HCT116 (cell line): Measurements from ENCODE around the gene MTHFD2. TPM values are rescaled to one million over a fixed set of nuclear protein-coding genes. Genes with fewer than 3 reads are reported as not detected.

Source experiments
- ATAC-seq: fragments of 200-7000 bp; cut with Tn5 transposase; 2 replicates; pipeline ENCODE4 v1.9.1; 2020; ENCODE audit warnings: mild to moderate bottlenecking, moderate library complexity
- BruUV-seq: library from RNA; stranded (reverse); fragments of 400-500 nt; replicated peaks from 2 replicates; lab custom pipeline; 2021; lab: Mats Ljungman, UMichigan
- CTCF ChIA-PET: fragments of 300-600 bp; sonication (Branson Sonifier 250); formaldehyde crosslinking; loops from one replicate; lab custom pipeline; 2021; ENCODE audit warnings: antibody characterized with exemption; lab: Charles Lee
- POLR2A ChIA-PET: fragments of 300-600, 350-600 bp; sonication (Branson Sonifier 250); formaldehyde crosslinking; loops from one replicate; lab custom pipeline; 2021; ENCODE audit warnings: antibody characterized with exemption; lab: Charles Lee
- RAD21 ChIA-PET, 2 experiments: fragments of 300-600 bp; sonication (Branson Sonifier 250); formaldehyde crosslinking; loops; one replicate each; lab custom pipeline; 2023; ENCODE audit warnings: low total read pairs in 2 of 2; ENCODE audit not compliant: uncharacterized antibody in 2 of 2, unreplicated experiment in 2 of 2, low non-redundant PET in 1 of 2; lab: Charles Lee
- DNase-seq: peaks from one replicate; pipeline ENCODE4 v3.0.0-alpha.2; 2010; ENCODE audit warnings: low read depth, low spot score
- H2AFZ ChIP-seq: fragments of 200-600 bp; shearing (Covaris generic), sonication (generic); 2 replicates; pipeline ENCODE4 v1.6.1; 2017; ENCODE audit warnings: low read depth, mixed run types, mixed read lengths, antibody characterized with exemption, low read length; ENCODE audit not compliant: poor library complexity, severe bottlenecking
- H3K27ac ChIP-seq: 2 replicates; pipeline ENCODE4 v1.5.1; 2012; ENCODE audit warnings: low read depth, low read length
- H3K27me3 ChIP-seq: fragments of 200-600 bp; sonication (generic); 2 replicates; pipeline ENCODE4 v1.6.1; 2016; ENCODE audit warnings: mixed run types, low read length, mixed read lengths; ENCODE audit not compliant: insufficient read depth
- H3K36me3 ChIP-seq, 2 experiments: fragments of 200-500 bp in 1 of 2; fragments of 200-600 bp in 1 of 2; sonication (Bioruptor generic) in 1 of 2; sonication (generic) in 1 of 2; 2 replicates each; pipeline versions ENCODE4 v1.5.1 to v1.6.1; 2014 to 2016; ENCODE audit warnings: low read length in 2 of 2, inconsistent platforms in 1 of 2, mixed read lengths in 1 of 2, mixed run types in 1 of 2; ENCODE audit not compliant: insufficient read depth in 2 of 2, control insufficient read depth in 1 of 2
- H3K4me1 ChIP-seq, 2 experiments: fragments of 200-600 bp in 1 of 2; sonication (generic) in 1 of 2; 2 replicates each; pipeline versions ENCODE4 v1.5.1 to v1.6.1; 2012 to 2017; ENCODE audit warnings: low read length in 2 of 2, inconsistent platforms in 1 of 2, mild to moderate bottlenecking in 1 of 2, mixed read lengths in 1 of 2, mixed run types in 1 of 2, moderate library complexity in 1 of 2; ENCODE audit not compliant: insufficient read depth in 2 of 2, control insufficient read depth in 1 of 2
- H3K4me2 ChIP-seq: fragments of 200-600 bp; sonication (generic); 2 replicates; pipeline ENCODE4 v1.6.1; 2017; ENCODE audit warnings: mixed run types, low read length, mixed read lengths
- H3K4me3 ChIP-seq, 2 experiments: fragments of 200-600 bp in 1 of 2; sonication (generic) in 1 of 2; replicated peaks in 1 of 2; 2 replicates each; pipeline ENCODE4 v1.5.1; 2011 to 2016; ENCODE audit warnings: low read length in 2 of 2, control low read depth in 1 of 2, low read depth in 1 of 2, mild to moderate bottlenecking in 1 of 2, mixed read lengths in 1 of 2, mixed run types in 1 of 2
- H3K79me2 ChIP-seq: fragments of 200-600 bp; sonication (generic); 2 replicates; pipeline ENCODE4 v1.6.1; 2017; ENCODE audit warnings: mild to moderate bottlenecking, mixed run types, low read length, moderate library complexity, mixed read lengths; ENCODE audit not compliant: insufficient read depth
- H3K9ac ChIP-seq: fragments of 200-600 bp; sonication (generic); 2 replicates; pipeline ENCODE4 v1.6.1; 2016; ENCODE audit warnings: low read length, mixed read lengths
- H3K9me2 ChIP-seq: fragments of 200-600 bp; sonication (generic), shearing (Covaris generic); 2 replicates; pipeline ENCODE4 v1.6.1; 2017; ENCODE audit warnings: mixed run types, mild to moderate bottlenecking, moderate library complexity; ENCODE audit not compliant: insufficient read depth
- H3K9me3 ChIP-seq, 2 experiments: fragments of 200-500 bp in 1 of 2; fragments of 200-600 bp in 1 of 2; sonication (Bioruptor generic) in 1 of 2; sonication (generic) in 1 of 2; 2 replicates each; pipeline ENCODE4 v1.6.1; 2014 to 2017; ENCODE audit warnings: low read length in 2 of 2, mixed read lengths in 2 of 2, inconsistent platforms in 1 of 2, low read depth in 1 of 2, mild to moderate bottlenecking in 1 of 2, mixed run types in 1 of 2, moderate library complexity in 1 of 2; ENCODE audit not compliant: control insufficient read depth in 1 of 2, insufficient read depth in 1 of 2
- H4K20me1 ChIP-seq: fragments of 200-600 bp; sonication (generic), shearing (Covaris generic); 2 replicates; pipeline ENCODE4 v1.6.1; 2017; ENCODE audit warnings: mixed run types, mild to moderate bottlenecking, moderate library complexity; ENCODE audit not compliant: insufficient read depth
- CBX3 ChIP-seq: IDR thresholded peaks from 2 replicates; pipeline ENCODE4 v1.6.1; 2012; ENCODE audit warnings: low read depth
- ELF1 ChIP-seq: IDR thresholded peaks from 2 replicates; pipeline ENCODE4 v1.6.1; 2012; ENCODE audit warnings: low read depth, borderline replicate concordance
- EZH2phosphoT487 ChIP-seq: fragments of 200-600 bp; IDR thresholded peaks from 2 replicates; pipeline ENCODE4 v1.6.1; 2018; ENCODE audit warnings: antibody characterized with exemption, borderline replicate concordance
- FOSL1 ChIP-seq: IDR thresholded peaks from 2 replicates; pipeline ENCODE4 v1.6.1; 2012; ENCODE audit warnings: low read depth
- RAD21 ChIP-seq: IDR thresholded peaks from 2 replicates; pipeline ENCODE4 v1.6.1; 2012; ENCODE audit warnings: low read depth, mild to moderate bottlenecking
- TCF7L2 ChIP-seq: IDR thresholded peaks from 2 replicates; pipeline ENCODE4 v1.7.0; 2011; ENCODE audit warnings: borderline replicate concordance, inconsistent platforms; ENCODE audit not compliant: insufficient read depth, insufficient read length; ENCODE audit errors: extremely low read depth
- ZFX ChIP-seq: fragments of 450-650 bp; IDR thresholded peaks from 2 replicates; pipeline ENCODE4 v1.6.1; 2017
- intact Hi-C: fragments of 100-400 bp; cut with micrococcal nuclease; formaldehyde crosslinking; loops from 2 replicates; pipeline ENCODE4 v1.10.0; 2022
- total RNA-seq: library from RNA; stranded (reverse); gene quantifications from one replicate; pipeline ENCODE4 v1.2.1, GENCODE V29; 2021; ENCODE audit not compliant: unreplicated experiment
- TF ChIP-seq, protein P1 (sequence below), 3 experiments: fragments of 200-600 bp in 1 of 3; sonication (generic) in 1 of 3; IDR thresholded peaks in 2 of 3; conservative IDR thresholded peaks in 1 of 3; 2 replicates each; pipeline ENCODE4 v1.5.1; 2012 to 2017; ENCODE audit warnings: low read depth in 2 of 3, low read length in 2 of 3, antibody characterized with exemption in 1 of 3, borderline replicate concordance in 1 of 3, control low read depth in 1 of 3, mild to moderate bottlenecking in 1 of 3, mixed read lengths in 1 of 3, mixed run types in 1 of 3, moderate library complexity in 1 of 3; ENCODE audit not compliant: insufficient read depth in 1 of 3
- TF ChIP-seq, protein P2 (sequence below): IDR thresholded peaks from 2 replicates; pipeline ENCODE4 v1.6.1; 2011; ENCODE audit warnings: mild to moderate bottlenecking, low read length, moderate library complexity; ENCODE audit not compliant: insufficient replicate concordance; ENCODE audit errors: extremely low read depth
- TF ChIP-seq, protein P3 (sequence below): IDR thresholded peaks from 2 replicates; pipeline ENCODE4 v1.6.1; 2012; ENCODE audit warnings: low read depth

The MTHFD2 gene
- total RNA-seq, 1 experiment from 2014 or later: 445 TPM

DNA sequence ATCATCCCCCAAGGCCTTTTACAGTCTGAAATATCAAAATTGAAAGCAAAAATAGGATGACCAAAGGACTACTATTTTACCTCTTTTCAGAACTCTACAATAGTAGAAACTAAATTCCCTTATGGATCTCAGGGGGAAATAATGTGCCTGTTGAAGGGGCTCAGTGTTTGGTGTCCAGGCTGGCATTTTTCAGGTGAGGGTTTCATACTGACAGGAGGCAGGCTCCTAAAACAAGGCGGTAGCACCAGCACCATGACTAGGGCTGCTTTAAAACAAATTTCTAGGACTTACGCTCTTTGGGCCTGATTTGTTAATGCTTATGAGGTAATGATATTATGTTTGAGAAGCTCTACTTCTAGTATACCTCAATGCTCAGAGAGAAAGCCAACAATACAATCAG is 45.5 kb upstream of the MTHFD2 start:
- no peaks in the 10 kb centered on the region for H3K79me2 ChIP-seq
- no peaks in the 10 kb centered on the region for H3K9me3 ChIP-seq
- RAD21 ChIA-PET: no interaction called here
- H4K20me1 ChIP-seq: no peaks in the 10 kb centered on the region
- intact Hi-C loops: loop anchor here (5.0 kb wide), 2 partner anchors 466 to 521 kb away; no protein-coding TSS in a partner anchor
- peaks cover 20 to 46% of the 10 kb centered on the region in 2 experiments for H3K36me3 ChIP-seq
- H2AFZ ChIP-seq: no peak overlapping the region
- peaks cover 3 to 5% of the 10 kb centered on the region in 2 experiments; a peak in 2 of 4 replicates for H3K4me1 ChIP-seq
- ATAC-seq (no peak), DNase-seq (no peak)
- POLR2A ChIA-PET: no interaction called here
- no peak overlapping the region for H3K4me3 ChIP-seq
- CTCF ChIA-PET: interaction anchor here (1.9 kb wide), 1 partner anchor 324 kb away, joined by 14 read pairs; the partner anchor contains the start of gene STAMBP
- BruUV-seq: TSS peak; percentile 11
- no peak overlapping the region for H3K4me2 ChIP-seq
- H3K9ac ChIP-seq: no peak overlapping the region
- H3K27ac ChIP-seq: no peak overlapping the region
- no peaks in the 10 kb centered on the region for H3K9me2 ChIP-seq
- H3K27me3 ChIP-seq: no peaks in the 10 kb centered on the region
- TF ChIP-seq, protein P1, sequence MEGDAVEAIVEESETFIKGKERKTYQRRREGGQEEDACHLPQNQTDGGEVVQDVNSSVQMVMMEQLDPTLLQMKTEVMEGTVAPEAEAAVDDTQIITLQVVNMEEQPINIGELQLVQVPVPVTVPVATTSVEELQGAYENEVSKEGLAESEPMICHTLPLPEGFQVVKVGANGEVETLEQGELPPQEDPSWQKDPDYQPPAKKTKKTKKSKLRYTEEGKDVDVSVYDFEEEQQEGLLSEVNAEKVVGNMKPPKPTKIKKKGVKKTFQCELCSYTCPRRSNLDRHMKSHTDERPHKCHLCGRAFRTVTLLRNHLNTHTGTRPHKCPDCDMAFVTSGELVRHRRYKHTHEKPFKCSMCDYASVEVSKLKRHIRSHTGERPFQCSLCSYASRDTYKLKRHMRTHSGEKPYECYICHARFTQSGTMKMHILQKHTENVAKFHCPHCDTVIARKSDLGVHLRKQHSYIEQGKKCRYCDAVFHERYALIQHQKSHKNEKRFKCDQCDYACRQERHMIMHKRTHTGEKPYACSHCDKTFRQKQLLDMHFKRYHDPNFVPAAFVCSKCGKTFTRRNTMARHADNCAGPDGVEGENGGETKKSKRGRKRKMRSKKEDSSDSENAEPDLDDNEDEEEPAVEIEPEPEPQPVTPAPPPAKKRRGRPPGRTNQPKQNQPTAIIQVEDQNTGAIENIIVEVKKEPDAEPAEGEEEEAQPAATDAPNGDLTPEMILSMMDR (IDR thresholded peaks at IDR 0.05 in 2 of 3, conservative IDR thresholded peaks at IDR 0.05 in 1 of 3; ENCODE audit: borderline replicate concordance in 1 of 3, insufficient read depth in 1 of 3, low read depth in 2 of 3, low read length in 2 of 3): no peak
- no peak for TF ChIP-seq TCF7L2
- TF ChIP-seq ELF1: no peak
- TF ChIP-seq ZFX: no peak
- no peak for TF ChIP-seq EZH2phosphoT487

DNA sequence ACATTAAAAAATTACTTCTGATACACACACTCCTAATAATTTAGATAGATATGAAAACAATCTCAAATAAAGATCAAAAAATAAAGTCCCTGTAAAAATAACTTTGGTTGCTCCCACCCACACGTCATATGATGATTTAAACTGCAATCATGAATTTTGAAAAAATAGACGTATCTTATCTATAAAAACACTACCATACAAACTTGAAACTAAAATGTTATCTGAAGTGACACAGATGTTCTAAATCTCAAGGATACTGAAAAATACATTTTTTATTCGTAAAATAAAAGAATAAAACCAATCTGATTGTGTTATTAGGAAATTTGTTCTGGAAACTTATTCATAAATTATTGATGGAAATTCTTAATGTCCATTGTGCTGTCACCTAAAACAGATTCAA is 42.6 kb upstream of the MTHFD2 start:
- intact Hi-C loops: no loop called here
- no TSS peak for BruUV-seq
- Histone ChIP-seq H3K27ac (no peak overlapping the region), H2AFZ (no peak overlapping the region), H3K36me3 (peaks cover 35 to 59% of the 10 kb centered on the region in 2 experiments), H3K4me1 (no peaks in the 10 kb centered on the region), H3K4me2 (no peak overlapping the region), H3K27me3 (no peaks in the 10 kb centered on the region), H3K9me3 (no peaks in the 10 kb centered on the region), H3K79me2 (peaks cover 11% of the 10 kb centered on the region; the same call in 1 of the 2 replicates), H4K20me1 (no peaks in the 10 kb centered on the region), H3K9me2 (no peaks in the 10 kb centered on the region), H3K9ac (no peak overlapping the region), H3K4me3 (no peak overlapping the region)
- ChIA-PET POLR2A (no interaction called here), RAD21 (no interaction called here), CTCF (interaction anchor here (2.9 kb wide), 1 partner anchor 329 kb away, joined by 8 read pairs; no protein-coding TSS in a partner anchor)
- no peak for ATAC-seq
- DNase-seq: no peak
- no peak for TF ChIP-seq RAD21
- TF ChIP-seq, protein P2, sequence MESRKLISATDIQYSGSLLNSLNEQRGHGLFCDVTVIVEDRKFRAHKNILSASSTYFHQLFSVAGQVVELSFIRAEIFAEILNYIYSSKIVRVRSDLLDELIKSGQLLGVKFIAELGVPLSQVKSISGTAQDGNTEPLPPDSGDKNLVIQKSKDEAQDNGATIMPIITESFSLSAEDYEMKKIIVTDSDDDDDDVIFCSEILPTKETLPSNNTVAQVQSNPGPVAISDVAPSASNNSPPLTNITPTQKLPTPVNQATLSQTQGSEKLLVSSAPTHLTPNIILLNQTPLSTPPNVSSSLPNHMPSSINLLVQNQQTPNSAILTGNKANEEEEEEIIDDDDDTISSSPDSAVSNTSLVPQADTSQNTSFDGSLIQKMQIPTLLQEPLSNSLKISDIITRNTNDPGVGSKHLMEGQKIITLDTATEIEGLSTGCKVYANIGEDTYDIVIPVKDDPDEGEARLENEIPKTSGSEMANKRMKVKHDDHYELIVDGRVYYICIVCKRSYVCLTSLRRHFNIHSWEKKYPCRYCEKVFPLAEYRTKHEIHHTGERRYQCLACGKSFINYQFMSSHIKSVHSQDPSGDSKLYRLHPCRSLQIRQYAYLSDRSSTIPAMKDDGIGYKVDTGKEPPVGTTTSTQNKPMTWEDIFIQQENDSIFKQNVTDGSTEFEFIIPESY: no peak
- TF ChIP-seq EZH2phosphoT487: no peak
- TF ChIP-seq FOSL1: no peak
- TF ChIP-seq, protein P3, sequence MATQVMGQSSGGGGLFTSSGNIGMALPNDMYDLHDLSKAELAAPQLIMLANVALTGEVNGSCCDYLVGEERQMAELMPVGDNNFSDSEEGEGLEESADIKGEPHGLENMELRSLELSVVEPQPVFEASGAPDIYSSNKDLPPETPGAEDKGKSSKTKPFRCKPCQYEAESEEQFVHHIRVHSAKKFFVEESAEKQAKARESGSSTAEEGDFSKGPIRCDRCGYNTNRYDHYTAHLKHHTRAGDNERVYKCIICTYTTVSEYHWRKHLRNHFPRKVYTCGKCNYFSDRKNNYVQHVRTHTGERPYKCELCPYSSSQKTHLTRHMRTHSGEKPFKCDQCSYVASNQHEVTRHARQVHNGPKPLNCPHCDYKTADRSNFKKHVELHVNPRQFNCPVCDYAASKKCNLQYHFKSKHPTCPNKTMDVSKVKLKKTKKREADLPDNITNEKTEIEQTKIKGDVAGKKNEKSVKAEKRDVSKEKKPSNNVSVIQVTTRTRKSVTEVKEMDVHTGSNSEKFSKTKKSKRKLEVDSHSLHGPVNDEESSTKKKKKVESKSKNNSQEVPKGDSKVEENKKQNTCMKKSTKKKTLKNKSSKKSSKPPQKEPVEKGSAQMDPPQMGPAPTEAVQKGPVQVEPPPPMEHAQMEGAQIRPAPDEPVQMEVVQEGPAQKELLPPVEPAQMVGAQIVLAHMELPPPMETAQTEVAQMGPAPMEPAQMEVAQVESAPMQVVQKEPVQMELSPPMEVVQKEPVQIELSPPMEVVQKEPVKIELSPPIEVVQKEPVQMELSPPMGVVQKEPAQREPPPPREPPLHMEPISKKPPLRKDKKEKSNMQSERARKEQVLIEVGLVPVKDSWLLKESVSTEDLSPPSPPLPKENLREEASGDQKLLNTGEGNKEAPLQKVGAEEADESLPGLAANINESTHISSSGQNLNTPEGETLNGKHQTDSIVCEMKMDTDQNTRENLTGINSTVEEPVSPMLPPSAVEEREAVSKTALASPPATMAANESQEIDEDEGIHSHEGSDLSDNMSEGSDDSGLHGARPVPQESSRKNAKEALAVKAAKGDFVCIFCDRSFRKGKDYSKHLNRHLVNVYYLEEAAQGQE: no peak
- no peak for TF ChIP-seq CBX3
